ELR (cell line): ENCODE results near the gene RNF25.
A peak's percentile ranks its signal among the peaks of the same experiment; 100 is the strongest.

ENCODE experiments used
- DNase-seq: peaks from one replicate; pipeline ENCODE4 v3.0.0-alpha.2; 2015; ENCODE audit warnings: low read depth

The RNF25 gene

GRCh38 chr2:218623366-218623705, 48.5 kb downstream of the RNF25 start:
- no peak for DNase-seq

GRCh38 chr2:218622606-218623365, 49.0 kb downstream of the RNF25 start:
- DNase-seq, result no peak

- no peak for DNase-seq
Measured at GRCh38 chr2:218621007-218621406, 50.8 kb downstream of the RNF25 start.

DNA sequence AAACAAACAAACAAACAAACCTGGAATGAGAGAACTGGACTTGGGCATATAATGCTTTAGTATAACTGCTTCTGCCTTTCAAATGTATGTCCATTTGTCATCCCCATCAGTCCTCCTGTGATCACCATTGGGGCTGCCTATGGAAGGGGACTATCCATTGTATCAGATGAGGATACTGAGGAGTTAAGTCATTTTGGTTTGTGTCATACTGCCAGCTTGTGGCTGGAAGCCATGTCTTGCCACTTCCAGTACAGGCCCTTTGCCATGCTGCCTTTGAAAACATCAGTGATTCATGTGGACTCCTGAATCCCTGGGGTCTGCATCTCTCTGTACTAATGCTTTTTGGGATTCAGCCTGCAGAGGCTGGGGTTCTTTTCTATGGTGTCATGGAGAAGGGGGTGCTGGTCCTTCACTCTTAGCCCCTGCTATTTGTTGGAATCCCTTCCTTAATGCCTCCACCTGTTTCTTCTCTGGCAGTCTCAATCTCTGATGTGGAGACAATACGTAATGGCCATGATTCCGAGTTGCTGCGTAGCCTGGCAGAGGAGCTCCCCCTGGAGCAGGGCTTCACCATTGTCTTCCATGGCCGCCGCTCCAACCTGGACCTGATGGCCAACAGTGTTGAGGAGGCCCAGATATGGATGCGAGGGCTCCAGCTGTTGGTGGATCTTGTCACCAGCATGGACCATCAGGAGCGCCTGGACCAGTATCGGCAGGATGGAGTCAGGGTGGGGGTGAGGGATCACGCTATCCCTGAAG, 53.5 kb downstream of the RNF25 start:
- peak; percentile 26 for DNase-seq

DNA sequence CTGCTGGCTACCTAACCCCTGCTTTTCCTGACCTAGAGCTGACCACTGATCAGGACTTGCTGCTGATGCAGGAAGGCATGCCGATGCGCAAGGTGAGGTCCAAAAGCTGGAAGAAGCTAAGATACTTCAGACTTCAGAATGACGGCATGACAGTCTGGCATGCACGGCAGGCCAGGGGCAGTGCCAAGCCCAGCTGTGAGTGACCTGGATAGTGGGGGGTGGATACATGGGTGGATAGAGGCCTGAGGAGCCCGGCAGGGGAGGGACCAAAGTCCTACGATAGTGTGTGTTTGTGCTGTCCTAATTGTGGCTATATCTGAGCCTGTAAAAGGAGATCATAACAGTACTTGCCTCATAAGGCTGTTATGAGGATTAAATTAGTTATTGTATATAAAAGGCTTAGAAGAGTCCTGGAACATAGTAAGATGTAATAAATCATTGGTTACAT, 55.9 kb downstream of the RNF25 start:
- no peak for DNase-seq
